H1 (cell line): ENCODE results near the gene CC2D2A. TPM values are rescaled to one million over a fixed set of nuclear protein-coding genes. Genes with fewer than 3 reads are reported as not detected.

Experiments used
- CBX8 ChIP-seq: fragments of 300-800, 300-1000 bp; sonication (generic); IDR thresholded peaks from 2 replicates; pipeline ENCODE4 v1.7.1; 2016; ENCODE audit warnings: low read depth, low read length, borderline replicate concordance
- KDM1A ChIP-seq: fragments of 200-600, 300-600 bp; sonication (generic); IDR thresholded peaks from 2 replicates; pipeline ENCODE4 v1.7.1; 2016; ENCODE audit warnings: mild to moderate bottlenecking, low read length, borderline replicate concordance
- USF2 ChIP-seq: IDR thresholded peaks from 2 replicates; pipeline ENCODE4 v1.6.1; 2011; ENCODE audit warnings: low read length, improper control_type of control experiment
- polyA plus RNA-seq, 7 experiments: library from polyadenylated mRNA; depleted of rRNA in 3 of 7; stranded (reverse) in 5 of 7; unstranded in 2 of 7; fragments of >200 nt in 5 of 7; fragments of 200-250 nt in 2 of 7; gene quantifications; 1 replicate in 5 of 7; 2 replicates in 1 of 7; 4 replicates in 1 of 7; pipeline versions ENCODE4 v1.2.1 to v1.2.3, GENCODE V29; 2011 to 2013; ENCODE audit warnings: missing spikeins in 2 of 7, mixed read lengths in 2 of 7
- total RNA-seq: library from RNA; stranded (reverse); fragmentation: NEBNext Ultra II Directional; extraction: Animal tissue kit (Norgen Biotek cat#: 25700); gene quantifications from 2 replicates; pipeline ENCODE4 v1.2.1, GENCODE V29; 2021

CC2D2A gene
- total and polyA plus RNA-seq, 2 of the 8 experiments (the other 6 are each of a cell fraction or from before 2014, with no cell fraction given), result 11.0 to 12.2 TPM

DNA sequence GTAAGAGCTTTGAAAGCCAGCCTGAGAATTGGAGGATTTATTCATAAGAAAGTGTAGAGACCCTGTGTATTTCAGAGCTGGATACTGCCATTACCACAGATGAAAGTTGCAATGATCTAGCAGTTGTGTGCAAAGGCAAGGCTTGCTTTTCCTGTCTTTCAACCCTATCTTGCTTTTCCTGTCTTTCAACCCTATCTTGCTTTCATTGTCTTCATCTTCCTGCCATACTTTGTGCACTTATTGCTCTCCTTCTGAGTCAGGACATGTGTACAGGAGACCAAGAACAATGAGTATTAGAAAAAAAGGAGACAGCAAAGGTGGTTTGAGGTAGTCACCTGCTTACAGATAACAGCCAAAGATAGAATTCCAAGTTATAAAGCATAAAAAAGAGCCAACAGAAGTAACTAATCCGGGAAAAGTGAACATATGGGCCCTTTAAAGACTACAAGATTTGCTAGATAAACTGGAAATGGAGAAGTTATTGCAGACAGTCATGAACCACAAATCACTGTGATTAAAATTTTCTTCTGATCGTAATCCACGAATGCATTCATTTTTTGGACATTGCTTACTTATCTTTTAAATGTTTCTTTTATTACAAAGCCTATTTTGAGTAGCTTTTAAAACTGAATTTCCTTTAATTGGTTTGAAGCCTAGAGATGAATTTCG is 24.7 kb upstream of the CC2D2A start (continued):
- TF ChIP-seq KDM1A, result no peak
- TF ChIP-seq USF2, result no peak
- no peak for TF ChIP-seq CBX8
- TF ChIP-seq, all 59 proteins: peak for 0
